H9 (cell line): ENCODE data around the gene LRTM2. TPM values are rescaled to one million over a fixed set of nuclear protein-coding genes. Genes with fewer than 3 reads are reported as not detected.

Experiments
- DNase-seq: peaks from one replicate; pipeline ENCODE4 v3.0.0-alpha.2; 2017
- H2AFZ ChIP-seq: one replicate; pipeline ENCODE4 v1.6.1; 2013; ENCODE audit warnings: mild to moderate bottlenecking, low read length, control low read depth, moderate library complexity
- H2AK5ac ChIP-seq: 2 replicates; pipeline ENCODE4 v1.6.1; 2013; ENCODE audit warnings: low read length, control low read depth, mixed read lengths; ENCODE audit not compliant: insufficient read length
- H2BK120ac ChIP-seq: one replicate; pipeline ENCODE4 v1.6.1; 2013; ENCODE audit warnings: low read depth, mild to moderate bottlenecking, low read length, control low read depth, inconsistent platforms; ENCODE audit not compliant: poor library complexity, severe bottlenecking
- H2BK12ac ChIP-seq: 2 replicates; pipeline ENCODE4 v1.6.1; 2013; ENCODE audit warnings: low read length, control low read depth, mixed read lengths, low read depth; ENCODE audit not compliant: insufficient read length
- H2BK15ac ChIP-seq: 2 replicates; pipeline ENCODE4 v1.6.1; 2013; ENCODE audit warnings: low read depth, low read length, control low read depth
- H2BK20ac ChIP-seq: one replicate; pipeline ENCODE4 v1.6.1; 2013; ENCODE audit warnings: low read depth, mild to moderate bottlenecking, low read length, control low read depth, inconsistent platforms; ENCODE audit not compliant: poor library complexity, severe bottlenecking
- H2BK5ac ChIP-seq: 2 replicates; pipeline ENCODE4 v1.6.1; 2013; ENCODE audit warnings: low read length, control low read depth, mixed read lengths; ENCODE audit not compliant: insufficient read length
- H3K14ac ChIP-seq: 2 replicates; pipeline ENCODE4 v1.6.1; 2013; ENCODE audit warnings: low read length, control low read depth; ENCODE audit not compliant: insufficient read depth
- H3K18ac ChIP-seq: 2 replicates; pipeline ENCODE4 v1.6.1; 2013; ENCODE audit warnings: low read depth, mild to moderate bottlenecking, mixed read lengths, low read length, control low read depth; ENCODE audit not compliant: insufficient read length
- H3K23ac ChIP-seq: 2 replicates; pipeline ENCODE4 v1.6.1; 2013; ENCODE audit warnings: low read length, control low read depth, mixed read lengths, low read depth; ENCODE audit not compliant: insufficient read length
- H3K23me2 ChIP-seq: 2 replicates; pipeline ENCODE4 v1.6.1; 2013; ENCODE audit warnings: low read depth, mild to moderate bottlenecking, mixed read lengths, low read length, control low read depth; ENCODE audit not compliant: insufficient read length, poor library complexity, severe bottlenecking
- H3K27ac ChIP-seq: 2 replicates; pipeline ENCODE4 v1.5.1; 2013; ENCODE audit warnings: low read length, control low read depth, mixed read lengths, low read depth; ENCODE audit not compliant: insufficient read length
- H3K27me3 ChIP-seq: 2 replicates; pipeline ENCODE4 v1.6.1; 2013; ENCODE audit warnings: low read length, control low read depth, inconsistent platforms; ENCODE audit not compliant: insufficient read depth
- H3K4ac ChIP-seq: 2 replicates; pipeline ENCODE4 v1.6.1; 2013; ENCODE audit warnings: low read depth, mild to moderate bottlenecking, control low read depth, inconsistent platforms, low read length, moderate library complexity
- H3K4me1 ChIP-seq: 2 replicates; pipeline ENCODE4 v1.6.1; 2013; ENCODE audit warnings: low read length, control low read depth, inconsistent platforms; ENCODE audit not compliant: insufficient read depth
- H3K4me2 ChIP-seq: 2 replicates; pipeline ENCODE4 v1.6.1; 2013; ENCODE audit warnings: low read length, control low read depth, mixed read lengths; ENCODE audit not compliant: insufficient read length, insufficient read depth
- H3K56ac ChIP-seq: 2 replicates; pipeline ENCODE4 v1.6.1; 2013; ENCODE audit warnings: low read depth, mild to moderate bottlenecking, mixed read lengths, low read length, control low read depth; ENCODE audit not compliant: insufficient read length
- H3K79me1 ChIP-seq: 2 replicates; pipeline ENCODE4 v1.6.1; 2013; ENCODE audit warnings: low read depth, mild to moderate bottlenecking, moderate library complexity, low read length, control low read depth, inconsistent platforms; ENCODE audit not compliant: insufficient read depth, poor library complexity, severe bottlenecking
- H3K79me2 ChIP-seq: 2 replicates; pipeline ENCODE4 v1.6.1; 2013; ENCODE audit warnings: low read length, control low read depth, inconsistent platforms; ENCODE audit not compliant: insufficient read depth
- H3K9ac ChIP-seq: 2 replicates; pipeline ENCODE4 v1.6.1; 2013; ENCODE audit warnings: low read length, control low read depth, mixed read lengths; ENCODE audit not compliant: insufficient read length; ENCODE audit errors: extremely low read depth
- H3K9me3 ChIP-seq: one replicate; pipeline ENCODE4 v1.6.1; 2013; ENCODE audit warnings: low read depth, low read length, inconsistent platforms; ENCODE audit not compliant: control insufficient read depth
- H3T11ph ChIP-seq: one replicate; pipeline ENCODE4 v1.6.1; 2013; ENCODE audit warnings: mild to moderate bottlenecking, low read length, control low read depth, inconsistent platforms
- H4K20me1 ChIP-seq: one replicate; pipeline ENCODE4 v1.6.1; 2013; ENCODE audit not compliant: control insufficient read depth, insufficient read length, insufficient read depth
- H4K5ac ChIP-seq: 2 replicates; pipeline ENCODE4 v1.6.1; 2013; ENCODE audit warnings: low read depth, mild to moderate bottlenecking, mixed read lengths, low read length, control low read depth; ENCODE audit not compliant: insufficient read length
- H4K8ac ChIP-seq: replicated peaks from 2 replicates; pipeline ENCODE4 v1.6.1; 2013; ENCODE audit warnings: low read length, control low read depth, mixed read lengths, low read depth; ENCODE audit not compliant: insufficient read length
- H4K91ac ChIP-seq: 2 replicates; pipeline ENCODE4 v1.6.1; 2013; ENCODE audit warnings: low read depth, mild to moderate bottlenecking, moderate library complexity, mixed read lengths, low read length, control low read depth; ENCODE audit not compliant: insufficient read length
- H3K27ac Mint-ChIP-seq, 3 experiments: 2 replicates in 2 of 3; 3 replicates in 1 of 3; pipeline ENCODE4 v1.8.0; 2020 to 2021; ENCODE audit warnings: mixed read lengths in 3 of 3, mild to moderate bottlenecking in 1 of 3, moderate library complexity in 1 of 3
- H3K27me3 Mint-ChIP-seq: 2 replicates; pipeline ENCODE4 v1.8.0; 2021; ENCODE audit warnings: low read depth, mild to moderate bottlenecking, moderate library complexity, mixed read lengths
- H3K36me3 Mint-ChIP-seq, 3 experiments: 2 replicates in 2 of 3; 3 replicates in 1 of 3; pipeline ENCODE4 v1.8.0; 2020 to 2021; ENCODE audit warnings: low read depth in 3 of 3, mixed read lengths in 3 of 3; ENCODE audit not compliant: insufficient read depth in 1 of 3
- H3K4me1 Mint-ChIP-seq, 2 experiments: 2 replicates each; pipeline ENCODE4 v1.8.0; 2020; ENCODE audit warnings: mixed read lengths in 2 of 2
- H3K4me3 Mint-ChIP-seq, 2 experiments: 2 replicates in 1 of 2; 3 replicates in 1 of 2; pipeline ENCODE4 v1.8.0; 2020 to 2021; ENCODE audit warnings: mild to moderate bottlenecking in 2 of 2, mixed read lengths in 2 of 2, moderate library complexity in 1 of 2
- H3K9me3 Mint-ChIP-seq, 2 experiments: 2 replicates in 1 of 2; 3 replicates in 1 of 2; pipeline ENCODE4 v1.8.0; 2020; ENCODE audit warnings: mild to moderate bottlenecking in 2 of 2, mixed read lengths in 2 of 2, moderate library complexity in 1 of 2
- WGBS: extraction: QIAGEN DNeasy Blood & Tissue Kit; methylation state at CpG from one replicate; pipeline ENCODE4 v1.1.7; 2013; ENCODE audit warnings: missing lambda C conversion rate, low lambda C conversion rate, mixed read lengths; ENCODE audit not compliant: insufficient read length; ENCODE audit errors: extremely low coverage; 5-methylcytosine and 5-hydroxymethylcytosine counted together
- total RNA-seq: library from RNA; stranded (reverse); gene quantifications from 2 replicates; pipeline ENCODE4 v1.2.1, GENCODE V29; 2021
- TF ChIP-seq, protein P1 (sequence below): fragments of 200-600 bp; sonication (generic); conservative IDR thresholded peaks from 3 replicates; pipeline ENCODE4 v1.8.0; 2021; ENCODE audit warnings: antibody characterized with exemption, mild to moderate bottlenecking

The LRTM2 gene
- total RNA-seq, 1 experiment from 2014 or later = not detected

- no peaks in the 10 kb centered on the region for H3K79me1 ChIP-seq
- no peak overlapping the region for H3K4ac ChIP-seq
- no peak overlapping the region for H2BK12ac ChIP-seq
- no peaks in the 10 kb centered on the region for H3K9me3 ChIP-seq
- H4K8ac ChIP-seq = no peak overlapping the region
- no peak overlapping the region for H3T11ph ChIP-seq
- no peak overlapping the region for H2AK5ac ChIP-seq
- no peaks in the 10 kb centered on the region for H4K20me1 ChIP-seq
- peaks cover 0 to 5% (median 0%) of the 10 kb centered on the region in 3 experiments; a peak in 2 of 7 replicates for H3K36me3 Mint-ChIP-seq
- no peak overlapping the region for H4K5ac ChIP-seq
- no peak overlapping the region for H2BK20ac ChIP-seq
- H3K56ac ChIP-seq = no peak overlapping the region
- H2AFZ ChIP-seq = no peak overlapping the region
- H3K23ac ChIP-seq = no peak overlapping the region
- H3K79me2 ChIP-seq = no peaks in the 10 kb centered on the region
- H3K4me1 Mint-ChIP-seq = peaks cover 4% of the 10 kb centered on the region in 2 experiments
- peaks cover 2% of the 10 kb centered on the region for H3K23me2 ChIP-seq
- no peak overlapping the region for H3K27ac Mint-ChIP-seq
- no peak overlapping the region; the same call in 1 of the 2 replicates for H3K14ac ChIP-seq
- H3K27ac ChIP-seq = no peak overlapping the region
- H3K9ac ChIP-seq = no peak overlapping the region
- WGBS = no CpG with 5 or more reads among the region's 19 CpGs
- no peak overlapping the region for H2BK5ac ChIP-seq
- TF ChIP-seq, protein P1, sequence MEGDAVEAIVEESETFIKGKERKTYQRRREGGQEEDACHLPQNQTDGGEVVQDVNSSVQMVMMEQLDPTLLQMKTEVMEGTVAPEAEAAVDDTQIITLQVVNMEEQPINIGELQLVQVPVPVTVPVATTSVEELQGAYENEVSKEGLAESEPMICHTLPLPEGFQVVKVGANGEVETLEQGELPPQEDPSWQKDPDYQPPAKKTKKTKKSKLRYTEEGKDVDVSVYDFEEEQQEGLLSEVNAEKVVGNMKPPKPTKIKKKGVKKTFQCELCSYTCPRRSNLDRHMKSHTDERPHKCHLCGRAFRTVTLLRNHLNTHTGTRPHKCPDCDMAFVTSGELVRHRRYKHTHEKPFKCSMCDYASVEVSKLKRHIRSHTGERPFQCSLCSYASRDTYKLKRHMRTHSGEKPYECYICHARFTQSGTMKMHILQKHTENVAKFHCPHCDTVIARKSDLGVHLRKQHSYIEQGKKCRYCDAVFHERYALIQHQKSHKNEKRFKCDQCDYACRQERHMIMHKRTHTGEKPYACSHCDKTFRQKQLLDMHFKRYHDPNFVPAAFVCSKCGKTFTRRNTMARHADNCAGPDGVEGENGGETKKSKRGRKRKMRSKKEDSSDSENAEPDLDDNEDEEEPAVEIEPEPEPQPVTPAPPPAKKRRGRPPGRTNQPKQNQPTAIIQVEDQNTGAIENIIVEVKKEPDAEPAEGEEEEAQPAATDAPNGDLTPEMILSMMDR = no peak
- no peaks in the 10 kb centered on the region for H3K4me1 ChIP-seq
- no peaks in the 10 kb centered on the region; the same call in 1 of the 2 replicates for H3K27me3 Mint-ChIP-seq
- no peak overlapping the region for H2BK120ac ChIP-seq
- no peak for DNase-seq
- H3K4me3 Mint-ChIP-seq = no peak overlapping the region
- no peak overlapping the region for H4K91ac ChIP-seq
- no peaks in the 10 kb centered on the region for H3K9me3 Mint-ChIP-seq
- H3K18ac ChIP-seq = no peak overlapping the region
- no peak overlapping the region for H2BK15ac ChIP-seq
- H3K27me3 ChIP-seq = no peaks in the 10 kb centered on the region
- no peak overlapping the region for H3K4me2 ChIP-seq
Observed at GRCh38 chr12:1882850-1883470, 62.6 kb downstream of the LRTM2 start.
